NCI-H2171 (cell line): ENCODE results near the gene CENPH.
"Not testable (repeated sequence)": the region's sequence is repeated elsewhere in the genome, so short reads cannot be mapped to it uniquely, and the experiment has no call there.

ENCODE experiments used
- DNase-seq: peaks from one replicate; lab custom pipeline; 2025; lab: John Stamatoyannopoulos, UW

CENPH gene

GRCh38 chr5:69250593-69250992 is 61.2 kb downstream of the CENPH start:
- DNase-seq = no peak

DNA sequence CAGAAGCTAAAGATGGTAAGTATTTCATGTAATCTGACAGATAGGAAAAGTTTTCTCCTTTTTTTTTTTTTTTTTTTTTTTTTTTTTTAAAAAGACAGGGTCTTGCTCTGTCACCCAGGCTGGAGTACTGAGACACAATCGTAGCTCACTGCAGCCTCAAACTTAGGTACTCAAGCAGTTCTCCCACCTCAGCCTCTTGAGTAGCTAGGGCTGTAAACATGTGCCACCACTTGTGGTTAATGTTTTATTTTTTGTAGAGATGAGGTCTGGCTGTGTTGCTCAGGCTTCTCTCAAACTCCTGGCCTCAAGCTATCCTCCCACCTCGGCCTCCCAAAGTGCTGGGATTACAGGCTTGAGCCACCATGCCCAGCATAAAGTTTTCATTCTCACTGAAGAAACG is 63.1 kb downstream of the CENPH start:
- no peak for DNase-seq

DNA sequence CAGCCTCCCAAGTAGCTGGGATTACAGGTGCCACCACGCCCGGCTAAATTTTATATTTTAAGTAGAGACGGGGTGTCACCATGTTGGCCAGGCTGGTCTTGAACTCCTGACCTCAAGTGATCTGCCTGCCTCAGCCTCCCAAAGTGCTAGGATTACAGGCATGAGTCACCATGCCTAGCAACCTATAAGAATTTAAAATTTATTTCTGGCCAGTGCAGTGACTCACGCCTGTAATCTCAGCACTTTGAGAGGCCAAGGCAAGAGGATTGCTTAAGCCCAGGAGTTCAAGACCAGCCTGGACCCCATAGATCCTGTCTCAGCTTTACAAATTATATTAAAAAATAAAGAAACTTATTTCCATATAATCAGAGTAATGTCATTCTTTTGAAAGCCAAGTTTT is 66.6 kb downstream of the CENPH start:
- DNase-seq = not testable (repeated sequence)

DNA sequence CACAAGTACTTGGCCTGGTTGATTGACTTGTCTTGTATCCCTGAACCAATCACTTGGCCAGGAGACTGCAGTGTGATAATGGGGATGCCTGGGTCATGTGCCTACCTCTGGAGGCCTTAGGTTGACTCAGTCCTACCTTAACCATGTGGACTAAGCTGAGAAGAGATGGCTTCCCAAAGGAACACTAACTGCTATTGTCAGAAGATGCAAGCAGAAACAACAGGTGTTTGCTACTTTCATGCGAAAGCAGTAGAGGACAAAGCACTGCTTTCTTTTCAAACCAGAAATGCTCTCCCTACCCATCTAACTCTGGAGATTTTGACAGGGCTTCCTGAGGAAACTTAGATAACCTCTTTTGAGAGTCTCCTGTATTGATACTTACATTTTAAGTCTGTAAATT is 68.2 kb downstream of the CENPH start:
- DNase-seq = no peak
